Suprapubic skin (tissue), 4 donors: Measurements from ENCODE around the gene C14orf132. TPM values are rescaled to one million over a fixed set of nuclear protein-coding genes. Genes with fewer than 3 reads are reported as not detected.
A peak's percentile ranks its signal among the peaks of the same experiment; 100 is the strongest.

Experiments used
- DNase-seq, 2 donors: peaks; one replicate each; pipeline ENCODE4 v3.0.0-alpha.2; 2019; ENCODE audit warnings: low spot score in 2 of 2
- H3K27ac ChIP-seq: fragments of 200-600 bp; sonication (generic); one replicate; pipeline ENCODE4 v1.5.1; 2019
- H3K27me3 ChIP-seq: fragments of 200-600 bp; sonication (generic); one replicate; pipeline ENCODE4 v1.5.1; 2019
- H3K36me3 ChIP-seq: fragments of 200-600 bp; sonication (generic); one replicate; pipeline ENCODE4 v1.5.1; 2019
- H3K4me1 ChIP-seq: fragments of 200-600 bp; sonication (generic); one replicate; pipeline ENCODE4 v1.5.1; 2019
- H3K4me3 ChIP-seq: fragments of 200-600 bp; sonication (generic); one replicate; pipeline ENCODE4 v1.5.1; 2019; ENCODE audit warnings: mild to moderate bottlenecking
- H3K9me3 ChIP-seq: fragments of 200-600 bp; sonication (generic); one replicate; pipeline ENCODE4 v1.5.1; 2019
- CTCF ChIP-seq, 2 donors: fragments of 200-600 bp in 1 of 2; fragments of 450-650 bp in 1 of 2; sonication (generic) in 1 of 2; IDR thresholded peaks; one replicate each; pipeline ENCODE4 v1.5.1; 2016 to 2019; ENCODE audit warnings: antibody characterized with exemption in 2 of 2, mild to moderate bottlenecking in 1 of 2, moderate library complexity in 1 of 2
- EP300 ChIP-seq: sonication (generic); formaldehyde crosslinking; IDR thresholded peaks from one replicate; pipeline ENCODE4 v1.6.1; 2017; ENCODE audit warnings: antibody characterized with exemption
- POLR2A ChIP-seq, 2 donors: fragments of 450-650 bp; IDR thresholded peaks; one replicate each; pipeline ENCODE4 v1.6.1; 2017; ENCODE audit warnings: antibody characterized with exemption in 2 of 2, mild to moderate bottlenecking in 2 of 2, moderate library complexity in 2 of 2
- POLR2AphosphoS5 ChIP-seq, 3 donors: sonication (generic); formaldehyde crosslinking; IDR thresholded peaks; one replicate each; pipeline ENCODE4 v1.6.1; 2017; ENCODE audit warnings: antibody characterized with exemption in 3 of 3
- WGBS: methylation state at CpG from one replicate; pipeline ENCODE4 v1.1.5; 2018; 5-methylcytosine and 5-hydroxymethylcytosine counted together
- total RNA-seq, 4 donors: library from RNA; depleted of rRNA; stranded (reverse); fragments of >200 nt; gene quantifications; one replicate each; pipeline ENCODE4 v1.1.0, GENCODE V29; 2016

C14orf132 gene
- total RNA-seq, 4 donors from 2014 or later: 16.2 to 34.4 (median 27.9) TPM

GRCh38 chr14:96105926-96106441, 66.8 kb downstream of the C14orf132 start:
- Histone ChIP-seq H3K9me3 (no peaks in the 10 kb centered on the region), H3K4me3 (no peak overlapping the region), H3K36me3 (no peaks in the 10 kb centered on the region), H3K27ac (peak overlapping the region; percentile 79), H3K27me3 (no peaks in the 10 kb centered on the region), H3K4me1 (peaks cover 24% of the 10 kb centered on the region)
- peak; percentile 86 to 90 for DNase-seq
- TF ChIP-seq CTCF (IDR thresholded peaks at IDR 0.05) (no peak), POLR2AphosphoS5 (IDR thresholded peaks at IDR 0.05) (peak in 2 of 3 donors; percentile 49 to 76)
- WGBS: 54% methylated on average over 15 of the region's 15 CpGs

GRCh38 chr14:96106891-96107290, 67.7 kb downstream of the C14orf132 start:
- Histone ChIP-seq H3K27ac (no peak overlapping the region), H3K27me3 (no peaks in the 10 kb centered on the region), H3K4me3 (no peak overlapping the region), H3K9me3 (no peaks in the 10 kb centered on the region), H3K4me1 (peaks cover 22% of the 10 kb centered on the region), H3K36me3 (no peaks in the 10 kb centered on the region)
- 85% methylated on average over 6 of the region's 6 CpGs for WGBS
- DNase-seq: peak in 1 of 2 donors; percentile 55
- TF ChIP-seq POLR2A (IDR thresholded peaks at IDR 0.05): no peak
- TF ChIP-seq EP300: no peak
- TF ChIP-seq CTCF (IDR thresholded peaks at IDR 0.05): no peak
- TF ChIP-seq POLR2AphosphoS5 (IDR thresholded peaks at IDR 0.05): no peak

- 88% methylated on average over 3 of the region's 5 CpGs for WGBS
- no peak for TF ChIP-seq CTCF (IDR thresholded peaks at IDR 0.05)
- TF ChIP-seq POLR2A (IDR thresholded peaks at IDR 0.05): no peak
- TF ChIP-seq EP300: no peak
- no peak for TF ChIP-seq POLR2AphosphoS5 (IDR thresholded peaks at IDR 0.05)
- Histone ChIP-seq H3K36me3 (no peaks in the 10 kb centered on the region), H3K4me1 (peaks cover 22% of the 10 kb centered on the region), H3K9me3 (no peaks in the 10 kb centered on the region), H3K27ac (no peak overlapping the region), H3K27me3 (no peaks in the 10 kb centered on the region), H3K4me3 (no peak overlapping the region)
- peak in 1 of 2 donors; percentile 53 for DNase-seq
These were observed 69.1 kb downstream of the C14orf132 start for GRCh38 chr14:96108061-96108795.

- Histone ChIP-seq H3K4me3 (no peak overlapping the region), H3K27ac (no peak overlapping the region), H3K4me1 (peaks cover 22% of the 10 kb centered on the region), H3K27me3 (no peaks in the 10 kb centered on the region), H3K36me3 (no peaks in the 10 kb centered on the region), H3K9me3 (no peaks in the 10 kb centered on the region)
- 98% methylated on average over 10 of the region's 10 CpGs for WGBS
- TF ChIP-seq POLR2AphosphoS5 (IDR thresholded peaks at IDR 0.05) (no peak), EP300 (no peak), CTCF (IDR thresholded peaks at IDR 0.05) (no peak), POLR2A (IDR thresholded peaks at IDR 0.05) (no peak)
- peak in 1 of 2 donors; percentile 52 for DNase-seq
These were observed 69.7 kb downstream of the C14orf132 start for GRCh38 chr14:96108911-96109310.

GRCh38 chr14:96109596-96110355, 70.6 kb downstream of the C14orf132 start:
- no peak overlapping the region for H3K27ac ChIP-seq
- H3K36me3 ChIP-seq: no peaks in the 10 kb centered on the region
- no peaks in the 10 kb centered on the region for H3K9me3 ChIP-seq
- DNase-seq: no peak
- H3K4me3 ChIP-seq: no peak overlapping the region
- TF ChIP-seq POLR2AphosphoS5 (IDR thresholded peaks at IDR 0.05) (no peak), POLR2A (IDR thresholded peaks at IDR 0.05) (no peak), EP300 (no peak), CTCF (IDR thresholded peaks at IDR 0.05) (no peak)
- WGBS: 74% methylated on average over 3 of the region's 8 CpGs
- peaks cover 22% of the 10 kb centered on the region for H3K4me1 ChIP-seq
- no peaks in the 10 kb centered on the region for H3K27me3 ChIP-seq
